T-helper 17 cell (primary cell): ENCODE data around the gene AOC3. TPM values are rescaled to one million over a fixed set of nuclear protein-coding genes. Genes with fewer than 3 reads are reported as not detected.
"Not testable (repeated sequence)": the region's sequence is repeated elsewhere in the genome, so short reads cannot be mapped to it uniquely, and the experiment has no call there.

Experiments used
- ATAC-seq: fragments of 150-1000 bp; cut with Tn5 transposase; 2 replicates; pipeline ENCODE4 v1.10.0; 2021; ENCODE audit warnings: mild to moderate bottlenecking, moderate library complexity
- DNase-seq, 3 donors: peaks; one replicate each; pipeline versions ENCODE4 v3.0.0 to v3.0.0-alpha.2; 2020 to 2021
- H3K9me3 ChIP-seq: one replicate; pipeline ENCODE4 v1.7.0; 2013; ENCODE audit warnings: low read length, mild to moderate bottlenecking; ENCODE audit not compliant: control insufficient read depth, poor library complexity, severe bottlenecking
- H3K27ac Mint-ChIP-seq: one replicate; pipeline ENCODE4 v1.8.0; 2022; ENCODE audit warnings: mild to moderate bottlenecking, moderate library complexity, mixed read lengths
- H3K27me3 Mint-ChIP-seq: one replicate; pipeline ENCODE4 v1.8.0; 2022; ENCODE audit warnings: mixed read lengths
- H3K36me3 Mint-ChIP-seq: one replicate; pipeline ENCODE4 v1.8.0; 2022; ENCODE audit warnings: low read depth, mixed read lengths
- H3K4me1 Mint-ChIP-seq: one replicate; pipeline ENCODE4 v1.8.0; 2022; ENCODE audit warnings: mild to moderate bottlenecking, mixed read lengths
- H3K4me3 Mint-ChIP-seq: one replicate; pipeline ENCODE4 v1.8.0; 2022; ENCODE audit warnings: mild to moderate bottlenecking, moderate library complexity, mixed read lengths
- total RNA-seq, 4 donors: library from RNA in 2 of 4; stranded (reverse) in 2 of 4; gene quantifications; one replicate each; pipeline ENCODE4 v1.2.3 and lab custom pipeline; 2022 to 2026

Gene AOC3
- total RNA-seq, 2 donors from 2014 or later, result 1.0 to 1.1 TPM

- ATAC-seq, H3K27ac Mint-ChIP-seq, H3K4me3 Mint-ChIP-seq, H3K36me3 Mint-ChIP-seq, H3K4me1 Mint-ChIP-seq, H3K9me3 ChIP-seq, DNase-seq: not testable (repeated sequence)
- H3K27me3 Mint-ChIP-seq, result peaks cover 36% of the 10 kb centered on the region
Measured at GRCh38 chr17:42899981-42900380, 49.0 kb downstream of the AOC3 start.

DNA sequence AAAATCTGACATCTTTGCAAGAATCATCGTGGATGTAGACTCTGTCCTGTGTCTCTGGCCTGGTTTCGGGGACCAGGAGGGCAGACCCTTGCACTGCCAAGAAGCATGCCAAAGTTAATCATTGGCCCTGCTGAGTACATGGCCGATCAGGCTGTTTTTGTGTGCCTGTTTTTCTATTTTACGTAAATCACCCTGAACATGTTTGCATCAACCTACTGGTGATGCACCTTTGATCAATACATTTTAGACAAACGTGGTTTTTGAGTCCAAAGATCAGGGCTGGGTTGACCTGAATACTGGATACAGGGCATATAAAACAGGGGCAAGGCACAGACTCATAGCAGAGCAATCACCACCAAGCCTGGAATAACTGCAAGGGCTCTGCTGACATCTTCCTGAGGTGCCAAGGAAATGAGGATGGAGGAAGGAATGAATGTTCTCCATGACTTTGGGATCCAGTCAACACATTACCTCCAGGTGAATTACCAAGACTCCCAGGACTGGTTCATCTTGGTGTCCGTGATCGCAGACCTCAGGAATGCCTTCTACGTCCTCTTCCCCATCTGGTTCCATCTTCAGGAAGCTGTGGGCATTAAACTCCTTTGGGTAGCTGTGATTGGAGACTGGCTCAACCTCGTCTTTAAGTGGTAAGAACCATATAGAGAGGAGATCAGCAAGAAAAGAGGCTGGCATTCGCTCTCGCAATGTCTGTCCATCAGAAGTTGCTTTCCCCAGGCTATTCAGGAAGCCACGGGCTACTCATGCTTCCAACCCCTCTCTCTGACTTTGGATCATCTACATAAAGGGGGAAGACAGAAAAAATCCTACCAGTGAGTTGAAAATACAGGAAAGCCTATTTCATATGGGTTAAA, 49.7 kb downstream of the AOC3 start, which contains the start of gene G6PC1:
Gene G6PC1 (plus strand): TSS at position 340 of the 872 bp plus-strand sequence. CDS start 78 bp downstream, at position 418.
- peaks cover 3% of the 10 kb centered on the region for H3K4me1 Mint-ChIP-seq
- H3K9me3 ChIP-seq, result no peaks in the 10 kb centered on the region
- no peak within 1 kb of the TSS for H3K4me3 Mint-ChIP-seq
- no peaks in the 10 kb centered on the region for H3K36me3 Mint-ChIP-seq
- H3K27ac Mint-ChIP-seq, result no peak within 1 kb of the TSS
- DNase-seq, result no peak
- no peak for ATAC-seq
- H3K27me3 Mint-ChIP-seq, result peaks cover 36% of the 10 kb centered on the region

GRCh38 chr17:42901535-42902229, 50.7 kb downstream of the AOC3 start:
- no peaks in the 10 kb centered on the region for H3K36me3 Mint-ChIP-seq
- H3K9me3 ChIP-seq, result no peaks in the 10 kb centered on the region
- H3K4me1 Mint-ChIP-seq, result peaks cover 3% of the 10 kb centered on the region
- peaks cover 42% of the 10 kb centered on the region for H3K27me3 Mint-ChIP-seq
- DNase-seq (no peak), ATAC-seq (no peak)
- H3K4me3 Mint-ChIP-seq, result no peak overlapping the region
- no peak overlapping the region for H3K27ac Mint-ChIP-seq

- H3K36me3 Mint-ChIP-seq, result no peaks in the 10 kb centered on the region
- no peak for DNase-seq
- peaks cover 6% of the 10 kb centered on the region for H3K4me1 Mint-ChIP-seq
- no peak overlapping the region for H3K4me3 Mint-ChIP-seq
- no peaks in the 10 kb centered on the region for H3K9me3 ChIP-seq
- peaks cover 38% of the 10 kb centered on the region for H3K27me3 Mint-ChIP-seq
- no peak for ATAC-seq
- no peak overlapping the region for H3K27ac Mint-ChIP-seq
Measured at GRCh38 chr17:42904110-42904469, 53.1 kb downstream of the AOC3 start.

GRCh38 chr17:42906772-42907446, 55.9 kb downstream of the AOC3 start:
- Mint-ChIP-seq H3K27me3 (peaks cover 41% of the 10 kb centered on the region), H3K4me1 (peaks cover 3% of the 10 kb centered on the region), H3K27ac (no peak overlapping the region), H3K4me3 (no peak overlapping the region), H3K36me3 (no peaks in the 10 kb centered on the region)
- ATAC-seq (no peak), DNase-seq (no peak)
- H3K9me3 ChIP-seq, result no peaks in the 10 kb centered on the region

Other genes starting within 250 kb of the AOC3 start
- 10 to 100 TPM; 43.5 to 57.9 TPM for gene RETREG3, start 241.8 kb upstream of the AOC3 start, total RNA-seq
- gene TUBG1, start 241.5 kb upstream of the AOC3 start, total RNA-seq, result 1 to 10 TPM; 6.1 to 9.8 TPM
- gene TUBG2, start 191.9 kb upstream of the AOC3 start, total RNA-seq, result 10 to 100 TPM in 1 of 2 donors, 1 to 10 TPM in 1; 8.9 to 11.3 TPM
- gene PLEKHH3, start 174.2 kb upstream of the AOC3 start, total RNA-seq, result under 1 TPM; 0.78 to 0.85 TPM
- gene CCR10, start 169.4 kb upstream of the AOC3 start, total RNA-seq, result 1 to 10 TPM; 1.4 to 1.6 TPM
- gene CNTNAP1, start 168.7 kb upstream of the AOC3 start, total RNA-seq, result 1 to 10 TPM; 3.9 to 6.9 TPM
- 10 to 100 TPM; 72.6 to 77.0 TPM for gene EZH1, start 106.2 kb upstream of the AOC3 start, total RNA-seq
- gene RAMP2, start 90.0 kb upstream of the AOC3 start, total RNA-seq, result not detected
- 10 to 100 TPM; 20.5 to 27.4 TPM for gene VPS25, start 77.8 kb upstream of the AOC3 start, total RNA-seq
- under 1 TPM in 1 of 2 donors, not detected in 1; 0.31 TPM for gene WNK4, start 70.6 kb upstream of the AOC3 start, total RNA-seq
- 10 to 100 TPM; 10.1 to 15.2 TPM for gene COA3, start 52.5 kb upstream of the AOC3 start, total RNA-seq
- not detected for gene CNTD1, start 52.3 kb upstream of the AOC3 start, total RNA-seq
- 100 to 1,000 TPM; 125 to 158 TPM for gene BECN1, start 26.9 kb upstream of the AOC3 start, total RNA-seq
- gene PSME3, start 17.8 kb upstream of the AOC3 start, total RNA-seq, result 10 to 100 TPM; 71.5 to 78.8 TPM
- 1 to 10 TPM; 1.9 to 2.6 TPM for gene AOC2, start 6.6 kb upstream of the AOC3 start, total RNA-seq
- not detected for gene G6PC1, start 49.6 kb downstream of the AOC3 start, total RNA-seq
- 10 to 100 TPM; 47.6 to 59.9 TPM for gene AARSD1, start 113.3 kb downstream of the AOC3 start, total RNA-seq
- 1 to 10 TPM in 1 of 2 donors, not detected in 1; 2.3 TPM for gene PTGES3L, start 128.9 kb downstream of the AOC3 start, total RNA-seq
- 10 to 100 TPM; 15.6 to 16.6 TPM for gene RUNDC1, start 129.4 kb downstream of the AOC3 start, total RNA-seq
- gene RPL27, start 147.2 kb downstream of the AOC3 start, total RNA-seq, result 1,000 to 10,000 TPM; 1,342 to 1,395 TPM
- 10 to 100 TPM; 23.1 to 23.8 TPM for gene IFI35, start 155.6 kb downstream of the AOC3 start, total RNA-seq
- 10 to 100 TPM; 26.0 to 29.3 TPM for gene VAT1, start 171.2 kb downstream of the AOC3 start, total RNA-seq
- 1 to 10 TPM in 1 of 2 donors, under 1 TPM in 1; 0.12 to 1.1 TPM for gene RND2, start 174.0 kb downstream of the AOC3 start, total RNA-seq